ENCODE measurements around the gene SPRR2F. TPM values are rescaled to one million over a fixed set of nuclear protein-coding genes. Genes with fewer than 3 reads are reported as not detected.

The SPRR2F gene
- total RNA-seq, 1 experiment from 2014 or later: not detected

Other genes starting within 250 kb of the SPRR2F start
- not detected for gene SMCP, start 235.2 kb downstream of the SPRR2F start, total RNA-seq (2021; ENCODE audit: unreplicated experiment)
- gene IVL, start 205.0 kb downstream of the SPRR2F start, total RNA-seq (2021; ENCODE audit: unreplicated experiment): not detected
- gene SPRR5, start 166.3 kb downstream of the SPRR2F start, total RNA-seq (2021; ENCODE audit: unreplicated experiment): not detected
- gene SPRR4, start 142.9 kb downstream of the SPRR2F start, total RNA-seq (2021; ENCODE audit: unreplicated experiment): not detected
- gene SPRR1A, start 129.4 kb downstream of the SPRR2F start, total RNA-seq (2021; ENCODE audit: unreplicated experiment): not detected
- gene SPRR3, start 111.8 kb downstream of the SPRR2F start, total RNA-seq (2021; ENCODE audit: unreplicated experiment): not detected
- gene SPRR1B, start 82.3 kb downstream of the SPRR2F start, total RNA-seq (2021; ENCODE audit: unreplicated experiment): not detected
- gene SPRR2D, start 72.4 kb downstream of the SPRR2F start, total RNA-seq (2021; ENCODE audit: unreplicated experiment): not detected
- gene SPRR2A, start 56.0 kb downstream of the SPRR2F start, total RNA-seq (2021; ENCODE audit: unreplicated experiment): not detected
- not detected for gene SPRR2B, start 41.9 kb downstream of the SPRR2F start, total RNA-seq (2021; ENCODE audit: unreplicated experiment)
- not detected for gene SPRR2E, start 19.0 kb downstream of the SPRR2F start, total RNA-seq (2021; ENCODE audit: unreplicated experiment)
- not detected for gene SPRR2G, start 37.4 kb upstream of the SPRR2F start, total RNA-seq (2021; ENCODE audit: unreplicated experiment)
- gene LELP1, start 89.9 kb upstream of the SPRR2F start, total RNA-seq (2021; ENCODE audit: unreplicated experiment): not detected
- not detected for gene PRR9, start 104.1 kb upstream of the SPRR2F start, total RNA-seq (2021; ENCODE audit: unreplicated experiment)
- not detected for gene LORICRIN, start 146.2 kb upstream of the SPRR2F start, total RNA-seq (2021; ENCODE audit: unreplicated experiment)
- not detected for gene PGLYRP3, start 199.4 kb upstream of the SPRR2F start, total RNA-seq (2021; ENCODE audit: unreplicated experiment)
- gene PGLYRP4, start 235.3 kb upstream of the SPRR2F start, total RNA-seq (2021; ENCODE audit: unreplicated experiment): not detected
- gene S100A9, start 244.3 kb upstream of the SPRR2F start, total RNA-seq (2021; ENCODE audit: unreplicated experiment): 0.44 TPM

Data from Panc1 (cell line).